A204.1 (cell line): ENCODE measurements around the gene SLC37A4.
A peak's percentile ranks its signal among the peaks of the same experiment; 100 is the strongest.
"Not testable (repeated sequence)": the region's sequence is repeated elsewhere in the genome, so short reads cannot be mapped to it uniquely, and the experiment has no call there.

ENCODE experiments used
- FAIRE-seq: peaks from 2 replicates; lab custom pipeline; 2012; peaks lifted over from hg19 to GRCh38; lab: Jason Lieb, UNC

The SLC37A4 gene

DNA sequence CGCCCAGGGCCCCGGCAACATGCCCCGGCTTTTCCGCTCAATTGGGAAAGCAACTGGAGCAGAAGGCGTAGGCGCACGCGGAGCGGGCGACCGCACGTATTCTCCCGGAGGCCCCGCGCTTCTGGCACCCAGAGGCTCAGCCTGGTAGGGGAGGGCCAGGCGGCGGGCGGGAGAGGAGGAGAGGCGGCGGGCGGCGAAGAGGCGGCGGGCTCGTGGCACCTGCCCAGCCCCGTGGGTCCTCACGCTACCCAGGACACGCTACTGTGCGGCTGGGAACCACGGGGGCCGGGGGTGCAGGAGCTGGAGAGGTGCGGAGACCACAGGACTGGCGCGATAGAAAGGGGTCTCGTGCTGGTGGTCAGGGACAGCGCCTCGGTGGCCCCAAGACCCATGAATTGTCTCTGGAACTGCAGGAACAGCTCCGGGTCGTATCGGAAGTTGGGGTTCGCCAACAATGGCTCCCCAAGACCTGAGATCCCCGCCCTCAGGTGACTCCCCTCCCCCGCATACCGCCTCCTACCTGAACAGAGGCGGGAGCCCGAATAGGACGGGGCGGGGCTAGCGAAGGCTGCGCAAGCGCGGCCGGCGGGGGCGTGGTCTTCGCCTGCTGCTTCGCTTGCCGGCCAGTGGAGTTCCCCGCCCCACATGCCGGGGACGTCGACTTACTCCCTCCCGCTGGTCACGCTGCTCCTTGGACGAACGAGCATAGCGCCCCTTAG, at the start of gene SLC37A4:
TSS of gene SLC37A4 (minus strand) at position 549 of the 719 bp plus-strand sequence.
- FAIRE-seq, result peak; percentile 89

- FAIRE-seq, result no peak
Measured at GRCh38 chr11:119078675-119079420, 48.2 kb upstream of the SLC37A4 start.

DNA sequence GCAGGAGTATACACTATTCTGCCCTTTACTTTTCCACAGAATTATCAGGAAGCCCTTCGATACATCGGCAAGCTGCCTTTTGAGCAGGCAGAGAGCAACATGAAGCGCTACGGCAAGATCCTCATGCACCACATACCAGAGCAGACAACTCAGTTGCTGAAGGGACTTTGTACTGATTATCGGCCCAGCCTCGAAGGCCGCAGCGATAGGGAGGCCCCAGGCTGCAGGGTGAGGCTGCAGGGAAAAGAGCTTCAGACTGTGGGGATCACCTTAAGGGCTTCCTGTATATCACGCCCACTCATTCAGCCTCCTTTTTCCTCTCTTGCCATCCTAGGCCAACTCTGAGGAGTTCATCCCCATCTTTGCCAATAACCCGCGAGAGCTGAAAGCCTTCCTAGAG, 47.2 kb upstream of the SLC37A4 start:
- FAIRE-seq, result no peak

GRCh38 chr11:119067371-119068222, 36.9 kb upstream of the SLC37A4 start, which contains the start of gene VPS11:
VPS11 (plus strand) TSS chr11:119067818; CDS start chr11:119067824, 6 bp downstream.
- FAIRE-seq, result peak; percentile 69

DNA sequence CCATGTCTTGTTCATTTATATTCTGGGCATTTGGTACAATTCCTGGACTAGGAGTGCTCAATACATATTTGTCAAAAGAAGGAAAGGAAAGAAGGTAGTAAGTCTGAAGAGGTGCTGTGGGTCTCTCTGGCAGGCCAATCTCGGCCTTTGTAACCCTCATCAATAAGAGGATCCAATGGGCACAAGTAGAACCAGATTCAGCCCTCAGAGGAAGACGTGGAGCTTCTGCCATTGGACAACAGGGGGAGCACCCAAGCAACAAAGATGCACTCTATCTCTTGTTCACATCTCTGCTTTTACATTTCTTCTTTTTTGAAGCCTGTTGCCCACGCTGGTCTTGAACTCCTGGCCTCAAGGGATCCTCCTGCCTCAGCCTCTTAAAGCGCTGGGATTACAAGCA, 34.7 kb upstream of the SLC37A4 start:
- no peak for FAIRE-seq

- FAIRE-seq, result no peak
Measured at GRCh38 chr11:119062779-119063178, 32.1 kb upstream of the SLC37A4 start.

GRCh38 chr11:119061256-119061655, 30.6 kb upstream of the SLC37A4 start:
- FAIRE-seq, result no peak

DNA sequence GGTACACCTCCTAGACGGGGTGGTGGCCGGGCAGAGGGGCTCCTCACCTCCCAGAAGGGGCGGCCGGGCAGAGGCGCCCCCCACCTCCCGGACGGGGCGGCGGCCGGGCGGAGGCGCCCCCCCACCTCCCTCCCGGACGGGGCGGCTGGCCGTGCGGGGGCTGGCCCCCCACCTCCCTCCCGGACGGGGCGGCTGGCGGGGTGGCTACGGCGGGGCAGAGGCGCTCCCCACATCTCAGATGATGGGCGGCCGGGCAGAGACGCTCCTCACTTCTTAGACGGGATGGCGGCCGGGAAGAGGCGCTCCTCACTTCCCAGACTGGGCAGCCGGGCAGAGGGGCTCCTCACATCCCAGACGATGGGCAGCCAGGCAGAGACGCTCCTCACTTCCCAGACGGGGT, 28.5 kb upstream of the SLC37A4 start:
- FAIRE-seq, result not testable (repeated sequence)

DNA sequence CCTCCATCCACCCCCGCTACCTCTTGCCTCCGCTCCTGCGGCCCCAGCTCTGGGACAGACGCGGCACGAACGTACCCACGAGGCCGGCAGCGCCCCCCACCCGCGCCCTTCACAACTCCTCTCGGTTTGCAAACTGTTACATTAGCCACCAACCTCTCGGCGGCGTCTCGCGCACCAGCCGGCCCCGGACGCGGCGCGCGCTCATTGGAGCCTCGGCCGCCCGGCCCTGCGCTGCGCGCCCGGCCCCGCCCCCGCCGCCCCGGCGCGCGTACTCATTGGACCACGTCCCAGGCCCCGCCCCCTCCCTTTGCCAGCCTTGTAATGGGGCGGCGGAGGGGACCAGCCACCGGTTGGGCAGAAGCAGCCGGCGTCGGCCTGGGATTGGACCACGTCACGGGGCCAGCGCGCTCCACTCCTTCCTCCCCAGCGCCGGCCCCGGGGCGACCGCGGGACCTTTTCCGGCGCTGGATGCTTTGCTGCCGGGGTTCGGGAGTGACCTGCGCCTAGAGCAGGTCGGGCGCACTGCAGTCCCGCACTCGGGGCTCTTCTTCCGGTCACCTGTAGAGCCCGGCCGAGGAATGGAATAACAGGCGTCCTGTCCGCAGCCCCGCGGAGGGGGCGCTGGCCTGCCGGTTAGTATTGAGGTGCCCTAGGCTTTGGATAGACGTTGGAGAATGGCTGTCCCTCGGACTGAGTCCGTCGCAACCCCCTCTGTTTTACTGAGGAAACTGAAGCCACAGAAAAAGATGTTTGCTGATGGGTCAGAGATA, 26.5 kb upstream of the SLC37A4 start, which contains the start of gene HYOU1:
TSS of gene HYOU1 (minus strand) at position 206 of the 770 bp plus-strand sequence. CDS start 1,045 bp downstream, outside the sequence.
- no peak for FAIRE-seq

DNA sequence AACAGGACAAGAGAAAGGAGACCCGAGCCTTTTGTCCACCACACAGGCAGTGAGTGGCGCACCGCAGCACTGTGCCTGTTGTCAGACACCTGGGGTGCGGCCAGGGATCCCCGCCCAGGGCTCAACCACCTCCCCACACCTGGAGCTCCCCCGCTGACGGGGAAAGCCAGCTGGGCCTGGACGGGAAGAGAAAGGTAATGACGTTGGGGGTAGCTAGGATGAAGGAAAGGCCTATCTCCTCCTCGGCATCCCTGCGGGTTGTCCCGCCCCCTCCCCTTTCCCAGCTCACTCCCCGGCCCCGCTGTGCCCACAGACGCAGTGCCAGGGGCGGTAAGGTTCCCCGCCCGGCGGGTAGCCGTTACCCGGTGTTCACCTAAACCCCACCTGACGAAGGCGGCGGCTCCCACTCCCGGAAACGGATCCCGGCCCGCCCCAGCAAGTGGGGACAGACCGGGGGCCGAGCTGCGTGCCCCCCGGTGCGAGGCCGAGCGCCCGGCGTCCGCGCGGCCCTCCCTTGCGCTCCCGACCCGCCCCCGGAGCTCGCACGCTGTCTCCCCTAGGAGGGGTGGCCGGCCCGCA, 25.8 kb upstream of the SLC37A4 start:
- no peak for FAIRE-seq

DNA sequence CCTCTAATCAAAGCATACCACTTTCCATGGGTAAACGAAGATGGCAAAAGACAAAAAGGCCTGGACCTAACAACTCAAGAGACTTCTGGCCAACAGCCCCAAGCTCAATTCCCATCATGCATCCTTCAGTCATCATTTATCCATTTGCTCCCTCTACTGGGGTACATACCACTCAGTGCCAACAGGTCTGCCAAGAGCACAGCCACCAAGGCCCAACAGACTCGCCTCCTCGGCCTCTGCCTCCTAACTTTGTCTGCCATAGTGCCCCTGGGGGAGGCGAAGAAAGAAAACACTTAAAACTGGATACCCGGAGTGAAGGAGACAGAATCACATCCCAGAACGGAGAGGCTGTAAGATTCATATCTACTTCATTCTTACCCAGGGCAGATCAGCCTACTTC, 25.2 kb upstream of the SLC37A4 start:
- FAIRE-seq, result no peak

GRCh38 chr11:119054418-119054817, 23.7 kb upstream of the SLC37A4 start:
- FAIRE-seq, result no peak

- FAIRE-seq, result no peak
Measured at GRCh38 chr11:119052163-119052814, 21.6 kb upstream of the SLC37A4 start.

- FAIRE-seq, result no peak
Measured at GRCh38 chr11:119051440-119052162, 20.9 kb upstream of the SLC37A4 start.

- no peak for FAIRE-seq
Measured at GRCh38 chr11:119049081-119049480, 18.4 kb upstream of the SLC37A4 start.

- no peak for FAIRE-seq
Measured at GRCh38 chr11:119048644-119049043, 18.0 kb upstream of the SLC37A4 start.

- FAIRE-seq, result no peak
Measured at GRCh38 chr11:119047205-119047604, 16.5 kb upstream of the SLC37A4 start.

- no peak for FAIRE-seq
Measured at GRCh38 chr11:119046489-119046888, 15.8 kb upstream of the SLC37A4 start.

GRCh38 chr11:119044708-119045107, 14.0 kb upstream of the SLC37A4 start:
- no peak for FAIRE-seq

DNA sequence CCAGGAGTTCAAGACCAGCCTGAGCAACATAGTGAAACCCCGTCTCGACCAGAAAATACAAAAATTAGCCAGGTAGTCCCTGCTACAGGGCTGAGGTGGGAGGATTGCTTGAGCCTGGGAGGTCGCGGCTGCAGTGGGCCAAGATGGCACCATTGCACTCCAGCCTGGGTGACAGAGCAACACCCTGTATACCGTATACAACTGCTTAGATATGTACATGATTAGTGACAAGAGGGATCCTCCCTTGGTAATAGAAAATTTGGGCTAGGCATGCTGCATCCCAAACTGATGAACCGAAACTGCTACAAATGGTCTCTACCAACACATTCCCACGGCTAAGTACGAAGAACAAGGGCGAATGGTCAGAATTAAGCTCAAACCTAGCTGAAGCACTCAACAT, 12.2 kb upstream of the SLC37A4 start:
- FAIRE-seq, result no peak
